Cerebellar cortex (tissue), 1 donor: ENCODE measurements around the gene SLX4.

Experiments
- DNase-seq: peaks from one replicate; pipeline ENCODE4 v3.0.0-alpha.2; 2015; ENCODE audit warnings: low spot score

The SLX4 gene

GRCh38 chr16:3580251-3580651 lies 31.2 kb downstream of the SLX4 start:
- no peak for DNase-seq

GRCh38 chr16:3579776-3580175 lies 31.6 kb downstream of the SLX4 start:
- no peak for DNase-seq

GRCh38 chr16:3578610-3579551 lies 32.5 kb downstream of the SLX4 start:
- no peak for DNase-seq

- DNase-seq = no peak
These were observed 33.3 kb downstream of the SLX4 start for GRCh38 chr16:3578121-3578520.

GRCh38 chr16:3577302-3577752 lies 34.1 kb downstream of the SLX4 start, which contains the start of gene NLRC3:
Gene NLRC3, minus strand, starts transcription at chr16:3577403. Its CDS starts 12,367 bp downstream, at chr16:3565036.
- DNase-seq = no peak

- DNase-seq = no peak
These were observed 35.2 kb downstream of the SLX4 start for GRCh38 chr16:3576211-3576610.

GRCh38 chr16:3575491-3575890 lies 35.9 kb downstream of the SLX4 start:
- no peak for DNase-seq

GRCh38 chr16:3574195-3574594 lies 37.2 kb downstream of the SLX4 start:
- no peak for DNase-seq

- DNase-seq = no peak
These were observed 38.1 kb downstream of the SLX4 start for GRCh38 chr16:3573146-3573815.

- DNase-seq = no peak
These were observed 40.9 kb downstream of the SLX4 start for GRCh38 chr16:3570420-3571062.

- DNase-seq = no peak
These were observed 41.6 kb downstream of the SLX4 start for GRCh38 chr16:3569851-3570250.

GRCh38 chr16:3566990-3567389 lies 44.4 kb downstream of the SLX4 start:
- no peak for DNase-seq

GRCh38 chr16:3564889-3565141 lies 46.6 kb downstream of the SLX4 start:
- no peak for DNase-seq

GRCh38 chr16:3564130-3564888 lies 47.1 kb downstream of the SLX4 start:
- no peak for DNase-seq

- no peak for DNase-seq
These were observed 48.4 kb downstream of the SLX4 start for GRCh38 chr16:3562914-3563480.

GRCh38 chr16:3561626-3562025 lies 49.8 kb downstream of the SLX4 start:
- DNase-seq = no peak

- no peak for DNase-seq
These were observed 57.0 kb downstream of the SLX4 start for GRCh38 chr16:3554351-3554928.

GRCh38 chr16:3553138-3553923 lies 58.1 kb downstream of the SLX4 start:
- no peak for DNase-seq

GRCh38 chr16:3550851-3551847 lies 60.3 kb downstream of the SLX4 start:
- no peak for DNase-seq
